ENCODE results near the gene TNFRSF1A. TPM values are rescaled to one million over a fixed set of nuclear protein-coding genes. Genes with fewer than 3 reads are reported as not detected.

Gene TNFRSF1A
- total and polyA plus RNA-seq, 2 of the 13 experiments (the other 11 are each of a cell fraction or from before 2014, with no cell fraction given), result 41.5 to 61.2 TPM

GRCh38 chr12:6363330-6364043 lies 21.6 kb upstream of the TNFRSF1A start (continued):
- TF ChIP-seq DMTF1 (CRISPR knock-in tag; IDR thresholded peaks at IDR 0.05), result no peak
- peak; percentile 52; the same call in 1 of the 2 replicates for TF ChIP-seq ELF4 (CRISPR knock-in tag; IDR thresholded peaks at IDR 0.05; ENCODE audit: borderline replicate concordance)
- TF ChIP-seq ZNF331 (CRISPR knock-in tag; IDR thresholded peaks at IDR 0.05), result peak; percentile 53; the same call in 1 of the 2 replicates
- no peak for TF ChIP-seq NFATC3 (CRISPR knock-in tag; IDR thresholded peaks at IDR 0.05)
- TF ChIP-seq ZFP41 (CRISPR knock-in tag; IDR thresholded peaks at IDR 0.05; ENCODE audit: borderline replicate concordance), result peak; percentile 34; the same call in 1 of the 2 replicates
- TF ChIP-seq ZNF33B (CRISPR knock-in tag; IDR thresholded peaks at IDR 0.05), result no peak
- no peak for TF ChIP-seq KAT2B (IDR thresholded peaks at IDR 0.05; ENCODE audit: borderline replicate concordance, low read depth, low read length)
- TF ChIP-seq XRCC5 (optimal IDR thresholded peaks at IDR 0.05; ENCODE audit: low read length), result peak; percentile 64
- no peak for TF ChIP-seq SIN3B (IDR thresholded peaks at IDR 0.05; ENCODE audit: low read length)
- TF ChIP-seq LBX2 (CRISPR knock-in tag; IDR thresholded peaks at IDR 0.05; ENCODE audit: borderline replicate concordance), result no peak; the same call in 1 of the 2 replicates
- no peak for TF ChIP-seq SMARCC2 (IDR thresholded peaks at IDR 0.05)
- TF ChIP-seq NFYB (CRISPR knock-in tag; IDR thresholded peaks at IDR 0.05), result no peak
- TF ChIP-seq KAT8 (CRISPR knock-in tag; IDR thresholded peaks at IDR 0.05), result peak; percentile 50
- peak; percentile 71; the same call in 1 of the 2 replicates for TF ChIP-seq ZNF766 (CRISPR knock-in tag; IDR thresholded peaks at IDR 0.05; ENCODE audit: borderline replicate concordance)
- TF ChIP-seq PRPF4 (IDR thresholded peaks at IDR 0.05; ENCODE audit: low read depth, low read length, poor library complexity, severe bottlenecking), result no peak
- TF ChIP-seq ZNF292 (CRISPR knock-in tag; IDR thresholded peaks at IDR 0.05; ENCODE audit: borderline replicate concordance, low read depth), result no peak
- TF ChIP-seq MXD1 (CRISPR knock-in tag; IDR thresholded peaks at IDR 0.05), result peak; percentile 72
- peak; percentile 81 for TF ChIP-seq NR2C2 (CRISPR knock-in tag; IDR thresholded peaks at IDR 0.05; ENCODE audit: borderline replicate concordance)
- TF ChIP-seq SNAPC5 (CRISPR knock-in tag; IDR thresholded peaks at IDR 0.05; ENCODE audit: borderline replicate concordance), result no peak
- TF ChIP-seq SALL1 (CRISPR knock-in tag; IDR thresholded peaks at IDR 0.05), result peak; percentile 53
- TF ChIP-seq MAFG (CRISPR knock-in tag; IDR thresholded peaks at IDR 0.05), result no peak
- peak; percentile 77 for TF ChIP-seq NCOA2 (CRISPR knock-in tag; IDR thresholded peaks at IDR 0.05)
- no peak for TF ChIP-seq ZNF282 (IDR thresholded peaks at IDR 0.05; ENCODE audit: partially characterized antibody)
- peak in 1 of 2 experiments; percentile 72; a peak in 1 of 4 replicates for TF ChIP-seq EP300 (IDR thresholded peaks at IDR 0.05; ENCODE audit: low read depth in 2 of 2, low read length in 2 of 2)
- peak; percentile 50; the same call in 1 of the 2 replicates for TF ChIP-seq EP300 (CRISPR knock-in tag; IDR thresholded peaks at IDR 0.05; ENCODE audit: borderline replicate concordance)
- TF ChIP-seq HNF4G (IDR thresholded peaks at IDR 0.05; ENCODE audit: borderline replicate concordance, low read depth, low read length), result peak; percentile 43; the same call in 1 of the 2 replicates
- peak; percentile 74 for TF ChIP-seq HNF4G (CRISPR knock-in tag; IDR thresholded peaks at IDR 0.05; ENCODE audit: borderline replicate concordance, low read depth)
- TF ChIP-seq SNRNP70 (IDR thresholded peaks at IDR 0.05; ENCODE audit: low read depth, low read length), result no peak
- no peak; the same call in 1 of the 2 replicates for TF ChIP-seq NKX3-1 (CRISPR knock-in tag; IDR thresholded peaks at IDR 0.05)
